BLaER1 treated with 17β-estradiol and CSF1 and Interleukin-3, amounts not matched to agents 10 nM and 100 nM (cell line): ENCODE measurements around the gene SLC25A52.

Source experiments
- H3K27ac ChIP-seq, 11 experiments: shearing (Covaris generic); formaldehyde crosslinking; 2 replicates each; pipeline ENCODE4 v1.8.1; 2022
- H3K27me3 ChIP-seq, 11 experiments: shearing (Covaris generic); formaldehyde crosslinking; 2 replicates each; pipeline ENCODE4 v1.8.1; 2022
- H3K36me3 ChIP-seq, 11 experiments: shearing (Covaris generic); formaldehyde crosslinking; 2 replicates each; pipeline ENCODE4 v1.8.1; 2022
- H3K4me1 ChIP-seq, 10 experiments: shearing (Covaris generic); formaldehyde crosslinking; 2 replicates each; pipeline ENCODE4 v1.8.1; 2022
- H3K4me2 ChIP-seq, 11 experiments: shearing (Covaris generic); formaldehyde crosslinking; 2 replicates each; pipeline ENCODE4 v1.8.1; 2022
- H3K4me3 ChIP-seq, 10 experiments: shearing (Covaris generic); formaldehyde crosslinking; 2 replicates each; pipeline ENCODE4 v1.8.1; 2022
- H3K9ac ChIP-seq, 11 experiments: shearing (Covaris generic); formaldehyde crosslinking; 2 replicates each; pipeline ENCODE4 v1.8.1; 2022
- H3K9me3 ChIP-seq, 11 experiments: shearing (Covaris generic); formaldehyde crosslinking; replicated peaks in 1 of 11; 2 replicates each; pipeline ENCODE4 v1.8.1; 2022
- H4K20me1 ChIP-seq, 11 experiments: shearing (Covaris generic); formaldehyde crosslinking; 2 replicates each; pipeline ENCODE4 v1.8.1; 2022
- Cebpa-rat ChIP-seq, 11 experiments: shearing (Covaris generic); IDR thresholded peaks; 2 replicates each; pipeline ENCODE4 v1.8.1; 2022

Gene SLC25A52

DNA sequence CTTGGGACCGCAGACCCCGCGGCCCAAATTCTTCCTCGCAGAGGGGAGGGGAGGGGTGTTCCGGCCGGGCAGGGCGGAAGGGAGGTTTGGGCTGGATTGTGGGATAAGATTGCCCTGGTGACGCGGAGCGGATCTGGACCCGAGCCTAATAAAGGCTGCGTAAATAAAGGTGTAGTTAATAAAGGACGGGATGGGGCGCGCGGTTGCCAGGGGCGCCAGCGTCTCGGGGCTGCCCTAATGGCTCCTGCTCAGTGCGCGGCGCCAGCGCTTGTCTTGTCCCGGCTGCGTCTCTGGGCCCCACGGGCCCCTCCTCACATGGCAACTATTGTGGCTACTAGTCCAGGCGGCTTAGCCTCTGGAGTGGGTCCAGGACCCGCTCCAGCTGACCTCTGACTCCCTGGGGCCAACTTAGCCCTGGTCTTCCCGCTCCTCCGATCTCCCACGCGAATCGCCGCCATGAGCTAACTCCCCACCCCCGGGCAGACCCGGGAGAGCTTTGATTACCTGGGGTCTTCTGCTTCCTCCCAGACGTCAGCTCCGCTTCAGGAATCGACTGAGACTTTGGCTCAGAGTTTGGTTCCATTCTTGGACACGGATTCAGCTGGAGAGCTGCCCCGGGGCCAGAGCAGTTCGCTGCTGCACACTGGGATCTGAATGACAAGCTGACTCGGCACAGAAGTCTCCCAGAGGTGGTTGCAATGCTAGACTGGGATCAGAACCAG is 36.5 kb downstream of the SLC25A52 start:
- no peaks in the 10 kb centered on the region for H3K4me1 ChIP-seq
- H3K27ac ChIP-seq: no peak overlapping the region
- TF ChIP-seq Cebpa-rat (IDR thresholded peaks at IDR 0.05): no peak
- no peak overlapping the region for H3K4me3 ChIP-seq
- peaks cover 13 to 29% (median 23%) of the 10 kb centered on the region in 11 experiments for H3K27me3 ChIP-seq
- no peak overlapping the region for H3K9ac ChIP-seq
- no peak overlapping the region for H3K4me2 ChIP-seq
- no peaks in the 10 kb centered on the region for H4K20me1 ChIP-seq
- H3K9me3 ChIP-seq: peaks cover 3 to 8% (median 7%) of the 10 kb centered on the region in 11 experiments; a peak in 18 of 22 replicates
- H3K36me3 ChIP-seq: no peaks in the 10 kb centered on the region

DNA sequence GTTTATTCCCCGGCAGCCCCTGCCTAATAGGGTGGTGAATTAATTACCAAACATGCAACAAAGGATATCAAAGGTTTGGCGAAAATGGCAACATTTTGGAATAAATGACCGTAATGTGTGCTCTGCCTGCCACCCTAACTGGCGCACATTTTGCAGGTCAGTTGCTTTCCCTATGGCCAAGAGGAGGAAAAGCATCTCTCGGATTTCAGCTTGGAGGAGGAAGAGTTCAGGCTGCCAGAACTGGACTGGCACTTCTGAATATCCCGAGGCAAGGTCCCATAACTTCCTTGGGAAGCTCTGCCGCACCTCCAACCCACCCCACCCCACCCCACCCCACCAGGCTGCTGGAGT is 37.1 kb downstream of the SLC25A52 start:
- Histone ChIP-seq H3K4me1 (peaks cover 0 to under 1% (median 0%) of the 10 kb centered on the region in 10 experiments; a peak in 3 of 20 replicates), H3K27ac (no peak overlapping the region), H3K27me3 (peaks cover 13 to 29% (median 23%) of the 10 kb centered on the region in 11 experiments), H4K20me1 (no peaks in the 10 kb centered on the region), H3K4me2 (no peak overlapping the region), H3K9me3 (peaks cover 8 to 13% (median 12%) of the 10 kb centered on the region in 11 experiments; a peak in 18 of 22 replicates), H3K9ac (no peak overlapping the region), H3K36me3 (no peaks in the 10 kb centered on the region), H3K4me3 (no peak overlapping the region)
- TF ChIP-seq Cebpa-rat (IDR thresholded peaks at IDR 0.05): no peak

DNA sequence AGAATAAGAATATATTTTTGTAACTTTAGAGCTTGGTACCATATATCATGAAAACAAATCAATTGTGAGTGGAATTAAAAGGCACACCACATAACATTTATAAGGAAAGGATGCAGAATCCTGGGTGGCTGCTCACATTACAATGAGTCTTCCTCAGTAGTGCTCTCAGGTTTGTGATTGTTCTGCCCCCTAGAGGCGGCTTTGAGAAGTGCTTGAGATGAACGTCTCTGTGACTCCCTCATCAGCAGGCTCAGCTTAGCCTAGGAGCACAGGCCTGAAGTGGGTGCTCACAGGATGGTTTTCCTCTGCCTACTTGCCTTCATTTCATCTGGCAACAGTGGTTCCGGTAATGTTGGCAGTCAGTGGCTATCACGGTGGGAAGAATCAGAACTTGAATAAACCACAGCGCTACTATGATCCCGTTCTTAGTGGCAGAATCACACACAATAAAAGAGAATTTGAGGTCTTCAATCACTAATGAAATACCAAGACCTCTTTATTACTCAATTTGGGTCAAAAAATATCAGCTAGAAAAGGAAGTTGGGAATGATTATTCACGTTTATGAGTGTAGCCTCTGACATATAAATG is 38.2 kb downstream of the SLC25A52 start:
- Histone ChIP-seq H3K27me3 (peaks cover 13 to 29% (median 23%) of the 10 kb centered on the region in 11 experiments), H3K36me3 (no peaks in the 10 kb centered on the region)

DNA sequence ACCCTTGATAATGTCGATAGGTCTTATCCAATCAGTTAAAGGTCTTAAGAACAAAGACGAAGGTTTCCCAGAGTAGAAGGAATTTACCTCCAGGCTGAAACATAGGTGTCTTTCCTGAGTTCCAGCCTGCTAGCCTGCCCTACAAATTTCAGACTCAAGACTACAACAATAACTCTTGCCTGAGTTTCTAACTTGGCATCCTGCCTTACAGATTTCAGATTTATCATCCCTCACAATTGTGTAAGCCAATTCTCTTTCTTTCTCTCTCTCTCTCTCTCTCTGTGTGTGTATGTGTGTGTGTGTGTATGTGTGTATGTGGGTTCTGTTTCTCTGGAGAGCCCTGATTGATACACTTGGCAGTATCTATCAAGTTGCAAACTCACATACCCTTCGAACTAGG is 39.1 kb downstream of the SLC25A52 start:
- Histone ChIP-seq H3K4me2 (no peak overlapping the region), H3K27ac (no peak overlapping the region), H3K27me3 (peaks cover 13 to 29% (median 23%) of the 10 kb centered on the region in 11 experiments), H3K9ac (no peak overlapping the region), H3K4me1 (peaks cover 0 to 14% (median 11%) of the 10 kb centered on the region in 10 experiments; a peak in 12 of 20 replicates), H3K9me3 (peaks cover 8 to 15% (median 13%) of the 10 kb centered on the region in 11 experiments; a peak in 18 of 22 replicates), H3K36me3 (no peaks in the 10 kb centered on the region), H3K4me3 (no peak overlapping the region), H4K20me1 (no peaks in the 10 kb centered on the region)
- TF ChIP-seq Cebpa-rat (IDR thresholded peaks at IDR 0.05): no peak

More for the DNA sequence above, 38.2 kb downstream of the SLC25A52 start:
- no peak overlapping the region for H3K4me2 ChIP-seq
- H4K20me1 ChIP-seq: no peaks in the 10 kb centered on the region
- no peak overlapping the region for H3K9ac ChIP-seq
- peaks cover 8 to 15% (median 13%) of the 10 kb centered on the region in 11 experiments; a peak in 18 of 22 replicates for H3K9me3 ChIP-seq
- no peak overlapping the region for H3K4me3 ChIP-seq
- no peak overlapping the region for H3K27ac ChIP-seq
- H3K4me1 ChIP-seq: peaks cover 0 to 12% (median 10%) of the 10 kb centered on the region in 10 experiments; a peak in 12 of 20 replicates
- TF ChIP-seq Cebpa-rat (IDR thresholded peaks at IDR 0.05): no peak

DNA sequence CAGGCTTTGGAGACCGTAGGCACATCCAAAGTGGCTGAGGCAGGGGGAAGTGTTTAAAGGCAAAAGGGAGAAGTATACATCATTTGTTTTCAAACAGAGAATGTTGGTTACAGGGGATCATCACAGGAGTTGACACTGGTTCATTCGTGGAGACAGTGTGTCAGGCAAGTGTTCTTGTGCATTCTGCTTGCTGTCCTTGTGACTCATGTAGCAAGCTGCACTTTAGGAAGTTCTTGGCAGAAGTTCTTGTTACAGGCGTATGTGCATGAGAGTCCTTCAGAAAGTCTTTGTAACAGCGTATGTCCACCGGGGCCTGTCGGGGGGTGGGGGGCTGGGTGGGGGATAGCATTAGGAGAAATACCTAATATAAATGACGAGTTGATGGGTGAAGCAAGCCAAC is 39.8 kb downstream of the SLC25A52 start:
- H3K4me3 ChIP-seq: no peak overlapping the region
- H3K4me1 ChIP-seq: peaks cover 0 to 14% (median 11%) of the 10 kb centered on the region in 10 experiments; a peak in 12 of 20 replicates
- TF ChIP-seq Cebpa-rat (IDR thresholded peaks at IDR 0.05): no peak
- peaks cover 8 to 15% (median 13%) of the 10 kb centered on the region in 11 experiments; a peak in 18 of 22 replicates for H3K9me3 ChIP-seq
- no peak overlapping the region for H3K9ac ChIP-seq
- H4K20me1 ChIP-seq: no peaks in the 10 kb centered on the region
- no peak overlapping the region for H3K27ac ChIP-seq
- H3K27me3 ChIP-seq: peaks cover 13 to 29% (median 23%) of the 10 kb centered on the region in 11 experiments
- H3K36me3 ChIP-seq: no peaks in the 10 kb centered on the region
- H3K4me2 ChIP-seq: no peak overlapping the region

DNA sequence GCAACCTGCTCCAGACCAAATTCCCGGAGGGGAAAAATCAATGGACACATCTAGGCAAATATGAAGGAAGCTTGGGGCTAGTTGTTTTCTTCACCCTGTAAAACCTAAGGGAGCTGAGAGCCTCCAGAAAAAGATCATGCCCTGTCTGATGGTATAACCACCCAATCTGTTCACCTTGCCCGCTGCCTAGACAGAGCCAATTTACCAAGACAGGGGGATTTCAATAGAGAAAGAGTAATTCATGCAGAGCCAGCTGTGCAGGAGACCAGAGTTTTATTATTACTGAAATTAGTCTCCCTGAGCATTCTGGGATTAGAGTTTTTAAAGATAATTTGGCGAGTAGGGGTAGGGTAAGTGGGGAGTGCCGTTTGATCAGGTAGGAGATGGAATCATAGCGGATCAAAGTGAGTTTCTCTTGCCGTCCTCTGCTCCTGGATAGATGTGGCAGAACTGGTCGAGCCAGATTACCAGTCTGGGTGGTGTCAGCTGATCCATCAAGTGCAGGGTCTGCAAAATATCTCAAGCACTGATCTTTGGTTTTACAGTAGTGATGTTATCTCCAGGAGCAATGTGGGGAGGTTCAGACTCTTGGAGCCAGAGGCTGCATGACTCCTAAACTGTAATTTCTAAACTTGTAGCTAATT is 41.2 kb downstream of the SLC25A52 start:
- Histone ChIP-seq H4K20me1 (no peaks in the 10 kb centered on the region), H3K27me3 (peaks cover 6 to 16% (median 14%) of the 10 kb centered on the region in 11 experiments), H3K4me1 (peaks cover 0 to 16% (median 11%) of the 10 kb centered on the region in 10 experiments; a peak in 12 of 20 replicates), H3K9ac (no peak overlapping the region), H3K4me2 (no peak overlapping the region), H3K4me3 (no peak overlapping the region), H3K9me3 (peaks cover 8 to 15% (median 13%) of the 10 kb centered on the region in 11 experiments; a peak in 18 of 22 replicates), H3K36me3 (no peaks in the 10 kb centered on the region), H3K27ac (no peak overlapping the region)
- TF ChIP-seq Cebpa-rat (IDR thresholded peaks at IDR 0.05): no peak

DNA sequence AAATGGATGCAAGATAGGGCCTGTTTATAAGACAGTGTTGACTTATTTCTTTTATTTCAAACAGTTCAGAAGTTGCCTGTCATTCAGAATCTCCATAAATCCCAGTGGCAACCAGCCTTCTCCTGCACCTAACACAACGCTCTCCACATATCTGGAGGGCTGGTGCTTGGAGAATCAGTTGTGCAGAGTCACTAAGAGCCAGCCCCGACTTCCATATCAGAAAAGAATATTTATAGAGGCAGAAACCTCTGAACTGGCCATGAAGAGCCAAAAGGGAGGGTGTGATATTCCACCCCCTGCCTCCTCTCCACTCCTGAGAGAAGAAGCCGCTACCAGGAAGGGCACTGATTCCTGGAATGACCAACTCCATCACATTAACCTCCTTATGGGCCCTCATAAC is 42.3 kb downstream of the SLC25A52 start:
- H3K27me3 ChIP-seq: peaks cover 0 to 5% (median 4%) of the 10 kb centered on the region in 11 experiments; a peak in 12 of 22 replicates
- peak overlapping the region in 3 of 11 experiments; percentile 2 to 48 (median 43); a peak in 3 of 22 replicates for H3K27ac ChIP-seq
- H3K4me2 ChIP-seq: peak overlapping the region in 8 of 11 experiments; percentile 23 to 51 (median 34); a peak in 15 of 22 replicates
- H3K4me1 ChIP-seq: peaks cover 0 to 27% (median 18%) of the 10 kb centered on the region in 10 experiments; a peak in 12 of 20 replicates
- H3K4me3 ChIP-seq: no peak overlapping the region
- no peaks in the 10 kb centered on the region for H3K36me3 ChIP-seq
- H3K9ac ChIP-seq: no peak overlapping the region
- H4K20me1 ChIP-seq: no peaks in the 10 kb centered on the region
- peaks cover 8 to 15% (median 13%) of the 10 kb centered on the region in 11 experiments; a peak in 18 of 22 replicates for H3K9me3 ChIP-seq
- no peak for TF ChIP-seq Cebpa-rat (IDR thresholded peaks at IDR 0.05)

DNA sequence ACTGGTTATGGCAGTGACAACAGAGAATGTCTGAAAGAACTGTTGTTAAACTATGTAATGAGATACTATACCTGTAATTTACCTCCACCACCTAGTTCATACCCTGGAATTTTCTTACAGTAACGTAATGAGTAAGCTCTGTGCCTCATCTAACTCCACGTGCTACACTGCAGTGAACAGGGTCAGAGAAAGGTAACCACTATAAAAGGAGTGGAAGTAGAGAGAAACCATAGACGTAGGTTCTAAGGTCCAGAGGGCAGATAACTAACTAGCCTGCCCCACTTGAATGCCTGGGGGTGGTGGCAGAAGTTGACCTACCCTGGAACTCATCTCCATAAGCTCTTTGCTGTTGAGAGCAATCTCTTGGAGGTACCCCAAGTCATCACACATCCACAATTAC is 44.3 kb downstream of the SLC25A52 start:
- TF ChIP-seq Cebpa-rat (IDR thresholded peaks at IDR 0.05): no peak
- Histone ChIP-seq H3K36me3 (no peaks in the 10 kb centered on the region), H3K9ac (no peak overlapping the region), H4K20me1 (no peaks in the 10 kb centered on the region), H3K4me2 (no peak overlapping the region), H3K9me3 (peaks cover 8 to 15% (median 13%) of the 10 kb centered on the region in 11 experiments; a peak in 18 of 22 replicates), H3K4me1 (peaks cover 0 to 29% (median 19%) of the 10 kb centered on the region in 10 experiments; a peak in 12 of 20 replicates), H3K27ac (no peak overlapping the region), H3K4me3 (no peak overlapping the region), H3K27me3 (no peaks in the 10 kb centered on the region)
